GM12864 (cell line): Measurements from ENCODE around the gene TMEM45A.
"Not testable (repeated sequence)": the region's sequence is repeated elsewhere in the genome, so short reads cannot be mapped to it uniquely, and the experiment has no call there.

Experiments
- DNase-seq: peaks from one replicate; pipeline ENCODE4 v3.0.0-alpha.2; 2011; ENCODE audit warnings: low read depth
- H3K4me3 ChIP-seq: 2 replicates; pipeline ENCODE4 v1.5.1; 2011; ENCODE audit warnings: mild to moderate bottlenecking, low read depth, low read length, control low read depth
- CTCF ChIP-seq: IDR thresholded peaks from 2 replicates; pipeline ENCODE4 v1.5.1; 2011; ENCODE audit warnings: low read depth, mild to moderate bottlenecking, moderate library complexity, low read length, control low read depth, inconsistent platforms; ENCODE audit errors: missing control alignments

TMEM45A gene

GRCh38 chr3:100492059-100493006 is at the start of gene TMEM45A:
TMEM45A (plus strand) TSS chr3:100492619; CDS start chr3:100555212, 62,593 bp downstream.
- H3K4me3 ChIP-seq, result peak within 1 kb of the TSS; percentile 69
- TF ChIP-seq CTCF, result no peak
- DNase-seq, result peak; percentile 54

GRCh38 chr3:100443690-100444089 is 48.7 kb upstream of the TMEM45A start:
- DNase-seq, result no peak
- H3K4me3 ChIP-seq, result no peak overlapping the region
- no peak for TF ChIP-seq CTCF

GRCh38 chr3:100447067-100447466 is 45.4 kb upstream of the TMEM45A start:
- DNase-seq, H3K4me3 ChIP-seq: not testable (repeated sequence)

GRCh38 chr3:100448079-100448478 is 44.3 kb upstream of the TMEM45A start:
- H3K4me3 ChIP-seq, result no peak overlapping the region
- no peak for TF ChIP-seq CTCF
- no peak for DNase-seq

- TF ChIP-seq CTCF, result no peak
- DNase-seq, result no peak
- H3K4me3 ChIP-seq, result no peak overlapping the region
Observed at GRCh38 chr3:100449214-100449613, 43.2 kb upstream of the TMEM45A start.

GRCh38 chr3:100454677-100455076 is 37.7 kb upstream of the TMEM45A start:
- TF ChIP-seq CTCF, result no peak
- H3K4me3 ChIP-seq, result no peak overlapping the region
- DNase-seq, result no peak

- H3K4me3 ChIP-seq, result no peak overlapping the region
- no peak for DNase-seq
- TF ChIP-seq CTCF, result no peak
Observed at GRCh38 chr3:100455841-100456550, 36.4 kb upstream of the TMEM45A start.
